Stimulated activated CD8-positive, alpha-beta memory T cell treated with anti-CD3 and anti-CD28 coated beads, Interleukin-15, amount 100 ng/mL, for 4 hours (primary cell): ENCODE measurements around the gene SUSD4.

Source experiments
- DNase-seq, 2 donors: peaks; one replicate each; pipeline ENCODE4 v3.0.0-alpha.2; 2020; ENCODE audit warnings: low read depth in 2 of 2

Gene SUSD4

DNA sequence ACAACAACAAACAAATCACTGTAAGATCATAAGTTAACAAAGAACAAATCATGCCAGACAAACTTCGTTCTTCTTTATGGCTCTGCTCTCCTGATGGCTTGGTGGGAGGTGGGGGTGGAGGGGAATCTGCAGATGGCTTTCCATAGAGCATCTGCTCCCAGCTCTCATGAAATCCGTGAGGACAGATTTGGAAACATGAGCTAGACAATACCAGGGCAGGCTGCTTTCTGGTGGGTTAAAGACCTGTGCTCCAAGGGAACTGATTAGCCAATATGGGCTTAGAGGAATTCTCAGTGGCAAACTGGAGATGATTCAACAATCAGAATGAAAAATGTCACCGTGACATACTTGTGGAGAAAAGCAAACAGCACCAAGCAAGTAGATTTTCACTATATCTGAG lies 151.5 kb downstream of the SUSD4 start:
- no peak for DNase-seq

DNA sequence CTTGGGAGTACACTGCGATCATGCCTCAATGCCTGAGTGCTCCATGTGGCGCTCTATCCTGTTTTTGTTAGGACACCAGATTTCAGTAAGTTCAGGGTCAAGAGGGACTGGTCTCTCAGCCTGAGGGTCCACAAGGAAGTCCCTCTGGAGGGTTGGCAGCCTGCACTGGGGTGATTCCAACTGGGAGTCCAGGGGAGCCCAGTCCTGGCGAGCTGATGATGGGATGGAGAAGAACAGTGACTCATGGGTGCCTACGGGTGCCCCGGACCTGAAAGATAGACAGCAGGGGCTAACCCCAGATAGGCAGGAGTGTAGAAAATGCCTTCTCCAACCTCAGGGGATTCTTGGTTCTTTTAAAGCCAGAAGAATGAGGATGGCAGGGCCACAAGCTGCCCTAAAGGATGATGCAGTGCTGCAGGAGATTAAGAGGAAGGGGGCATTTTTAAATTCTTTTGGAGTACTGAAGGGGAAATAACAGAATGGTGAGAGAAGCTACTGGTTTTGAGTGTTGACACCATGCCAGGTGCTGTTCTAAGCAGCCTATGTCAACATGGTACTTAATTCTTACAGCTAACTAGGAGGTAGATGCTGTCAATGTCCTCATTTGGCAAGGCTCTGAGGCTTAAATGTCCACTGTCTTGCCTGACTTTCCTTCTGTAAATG lies 152.5 kb downstream of the SUSD4 start:
- no peak for DNase-seq

DNA sequence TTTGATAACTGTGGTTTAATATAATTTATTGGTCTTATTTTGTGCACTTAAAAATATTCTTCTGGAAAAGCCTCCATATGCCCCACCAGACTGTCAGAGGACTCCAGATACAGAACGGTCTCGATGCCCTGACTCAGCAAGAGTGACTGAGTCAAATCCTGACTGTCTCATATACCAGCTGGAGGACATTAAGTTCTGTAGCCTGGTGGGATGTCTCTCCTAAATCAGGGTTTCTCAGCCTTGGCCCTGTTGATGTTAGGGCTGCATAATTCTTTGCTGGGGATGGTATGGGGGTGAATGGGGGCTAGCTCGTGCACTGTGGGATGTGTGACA lies 153.2 kb downstream of the SUSD4 start:
- no peak for DNase-seq

GRCh38 chr1:223209992-223210787 lies 153.8 kb downstream of the SUSD4 start:
- no peak for DNase-seq

- DNase-seq: no peak
These were observed 154.6 kb downstream of the SUSD4 start for GRCh38 chr1:223209293-223209898.

- DNase-seq: no peak
These were observed 155.6 kb downstream of the SUSD4 start for GRCh38 chr1:223208164-223209076.

GRCh38 chr1:223207293-223208066 lies 156.5 kb downstream of the SUSD4 start:
- no peak for DNase-seq

DNA sequence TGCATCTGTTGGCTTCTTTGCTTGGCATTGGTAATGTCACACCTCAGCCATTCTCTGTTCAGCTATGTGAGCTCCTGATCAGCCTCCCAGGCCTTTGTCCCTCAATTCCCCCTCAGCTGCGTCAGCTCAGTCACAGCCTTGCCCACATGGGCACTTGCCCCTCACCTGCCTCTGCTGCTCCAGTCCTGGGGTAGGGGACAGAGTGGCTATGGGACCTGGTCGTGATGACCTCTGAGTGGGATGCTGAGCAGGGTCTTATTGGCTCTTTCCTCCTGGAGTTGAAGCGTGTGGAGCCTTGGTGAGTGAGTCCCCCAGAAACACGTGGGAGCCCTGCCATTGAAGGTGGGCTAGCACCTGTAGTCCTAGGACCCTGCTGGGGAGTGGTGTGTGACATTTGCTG lies 159.6 kb downstream of the SUSD4 start:
- no peak for DNase-seq

GRCh38 chr1:223203694-223204093 lies 160.3 kb downstream of the SUSD4 start:
- no peak for DNase-seq

DNA sequence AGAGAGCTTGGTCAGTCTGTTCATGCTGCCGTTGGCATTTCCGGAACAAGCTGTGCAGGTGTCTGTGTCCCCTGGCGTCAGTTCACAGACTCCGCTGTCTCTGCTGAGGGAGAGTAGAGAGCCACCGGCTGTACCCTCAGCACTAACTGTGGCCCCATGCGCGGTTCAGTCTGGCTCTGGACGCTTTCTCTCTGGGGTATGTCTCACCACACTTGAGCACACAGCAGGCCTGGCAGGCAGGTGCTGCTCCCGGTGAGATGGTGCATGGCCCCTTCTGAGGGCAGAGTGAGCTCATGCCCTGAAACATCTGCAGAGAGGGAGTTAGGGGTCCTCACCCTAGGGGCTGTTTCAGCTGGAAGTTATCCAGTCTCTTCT lies 161.0 kb downstream of the SUSD4 start:
- no peak for DNase-seq

GRCh38 chr1:223202376-223203033 lies 161.5 kb downstream of the SUSD4 start:
- no peak for DNase-seq

DNA sequence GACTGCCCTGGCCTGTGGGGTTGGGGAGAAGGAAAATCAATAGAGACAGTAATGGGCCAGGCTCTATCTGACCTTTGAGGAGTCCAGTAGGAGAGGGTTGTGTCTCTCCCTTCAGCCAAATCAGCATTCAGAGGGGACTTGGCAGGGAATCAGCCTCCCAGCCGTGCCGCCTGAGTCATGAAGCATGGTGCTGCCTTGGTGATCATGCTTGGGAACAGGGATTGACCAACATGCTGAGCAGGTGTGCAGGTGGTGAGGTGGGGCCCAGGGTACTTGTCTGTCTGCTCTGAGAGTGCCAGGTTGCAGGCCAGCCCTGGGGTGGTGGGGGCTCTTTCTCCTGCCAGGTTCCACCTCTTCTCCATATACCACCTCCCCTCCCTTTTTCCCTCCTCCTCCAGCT lies 162.0 kb downstream of the SUSD4 start:
- no peak for DNase-seq

GRCh38 chr1:223200903-223201302 lies 163.1 kb downstream of the SUSD4 start:
- no peak for DNase-seq

- no peak for DNase-seq
These were observed 164.8 kb downstream of the SUSD4 start for GRCh38 chr1:223199094-223199647.

DNA sequence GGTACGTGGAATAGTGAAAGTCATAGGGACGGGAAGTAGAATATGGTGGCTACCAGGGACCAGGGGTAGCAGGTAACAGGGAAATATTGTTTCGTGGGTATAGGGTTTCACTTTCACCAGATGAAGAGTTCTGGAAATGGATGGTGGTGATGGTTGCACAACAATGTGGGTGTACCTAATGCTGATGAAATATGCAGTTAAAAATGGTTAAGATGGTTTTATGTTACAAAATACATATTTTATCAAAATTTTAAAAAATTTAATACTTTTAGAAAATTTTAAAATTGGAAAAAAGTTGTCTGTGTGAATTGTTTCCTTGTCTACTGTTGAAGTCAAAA lies 165.4 kb downstream of the SUSD4 start:
- no peak for DNase-seq

GRCh38 chr1:223197923-223198627 lies 165.9 kb downstream of the SUSD4 start:
- no peak for DNase-seq

DNA sequence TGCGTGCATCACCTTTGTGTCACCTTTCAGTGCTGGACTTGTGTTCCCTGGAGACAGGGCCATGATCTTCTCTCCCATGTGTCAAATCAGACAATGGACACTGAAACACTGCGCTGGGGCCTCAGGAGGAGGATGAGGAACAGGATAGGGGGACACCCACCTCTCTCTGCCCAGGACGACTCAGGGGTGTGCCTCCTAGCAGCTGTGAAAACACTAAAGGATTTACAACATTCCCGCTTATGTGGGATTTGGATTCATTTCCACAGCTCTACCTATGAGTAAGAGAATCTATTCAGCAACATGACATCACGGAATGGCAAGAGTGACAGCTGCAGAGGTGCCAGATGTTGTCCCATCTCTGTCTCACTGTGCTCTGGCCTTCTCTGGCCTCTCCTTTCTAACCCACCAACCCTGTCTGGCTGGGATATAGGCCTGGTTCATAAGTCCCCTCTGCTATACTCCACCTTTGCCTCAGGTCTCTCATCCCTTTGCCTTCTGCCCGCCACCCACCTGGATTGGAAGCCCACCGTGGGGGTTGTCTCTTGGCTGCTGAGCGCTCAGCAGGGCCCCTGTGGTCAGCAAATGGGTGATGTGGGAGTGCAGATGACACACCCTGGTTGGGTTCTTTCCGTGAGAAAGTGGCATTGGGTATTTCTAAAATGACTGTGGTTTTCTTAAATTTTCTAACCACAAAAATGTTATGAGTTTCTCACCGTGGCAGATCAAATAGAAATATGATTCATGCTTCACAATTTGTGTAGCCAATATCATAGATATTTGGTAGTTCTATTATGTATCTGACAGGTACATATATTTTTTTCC lies 173.9 kb downstream of the SUSD4 start:
- DNase-seq: peak; percentile 31 to 54

DNA sequence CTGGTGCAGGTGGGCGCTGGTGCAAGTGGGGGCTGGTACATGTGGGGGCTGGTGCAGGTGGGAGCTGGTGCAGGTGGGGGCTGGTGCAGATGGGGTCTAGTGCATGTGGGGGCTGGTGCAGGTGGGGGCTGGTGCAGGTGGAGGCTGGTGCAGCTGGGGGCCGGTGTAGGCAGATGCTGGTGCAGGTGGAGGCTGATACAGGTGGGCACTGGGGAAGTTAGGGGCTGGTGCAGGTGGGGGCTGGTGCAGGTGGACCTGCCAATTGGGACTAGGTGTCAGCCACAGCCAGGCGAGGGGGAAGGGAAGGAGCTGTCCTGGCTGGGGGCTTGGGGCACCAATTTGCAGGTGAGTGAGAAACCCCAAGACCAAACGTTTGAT lies 174.5 kb downstream of the SUSD4 start:
- no peak for DNase-seq
